CD14-positive monocyte (primary cell): ENCODE data around the gene QTRT2. TPM values are rescaled to one million over a fixed set of nuclear protein-coding genes. Genes with fewer than 3 reads are reported as not detected.

Source experiments
- DNase-seq, 3 donors: peaks; one replicate each; pipeline ENCODE4 v3.0.0-alpha.2; 2011 to 2022
- H2AFZ ChIP-seq: 2 replicates; pipeline ENCODE4 v1.6.0; 2012; ENCODE audit warnings: mild to moderate bottlenecking, low read depth, low read length, inconsistent platforms; ENCODE audit not compliant: insufficient read depth, poor library complexity, severe bottlenecking
- H3K27ac ChIP-seq, 2 donors: 1 replicate in 1 of 2; 2 replicates in 1 of 2; pipeline ENCODE4 v1.5.1; 2012 to 2013; ENCODE audit warnings: low read length in 2 of 2, control low read depth in 1 of 2, inconsistent platforms in 1 of 2, low read depth in 1 of 2, mild to moderate bottlenecking in 1 of 2
- H3K27me3 ChIP-seq, 2 donors: one replicate each; pipeline versions ENCODE4 v1.6.0 to v1.6.1; 2011 to 2013; ENCODE audit warnings: low read length in 2 of 2; ENCODE audit not compliant: control insufficient read depth in 2 of 2, insufficient read depth in 2 of 2
- H3K36me3 ChIP-seq, 2 donors: replicated peaks in 1 of 2; 1 replicate in 1 of 2; 2 replicates in 1 of 2; pipeline versions ENCODE4 v1.5.1 to v1.6.1; 2012 to 2013; ENCODE audit warnings: low read length in 2 of 2, control low read depth in 1 of 2, inconsistent platforms in 1 of 2, mild to moderate bottlenecking in 1 of 2; ENCODE audit not compliant: insufficient read depth in 2 of 2, control insufficient read depth in 1 of 2
- H3K4me1 ChIP-seq, 2 donors: 1 replicate in 1 of 2; 2 replicates in 1 of 2; pipeline versions ENCODE4 v1.5.1 to v1.6.1; 2012 to 2013; ENCODE audit warnings: low read length in 2 of 2, control low read depth in 1 of 2, inconsistent platforms in 1 of 2, mild to moderate bottlenecking in 1 of 2, moderate library complexity in 1 of 2; ENCODE audit not compliant: insufficient read depth in 2 of 2, control insufficient read depth in 1 of 2
- H3K4me2 ChIP-seq: replicated peaks from 2 replicates; pipeline ENCODE3; 2012; ENCODE audit warnings: low read length, moderate library complexity, mild to moderate bottlenecking; ENCODE audit not compliant: poor library complexity, severe bottlenecking; ENCODE audit errors: extremely low read depth
- H3K4me3 ChIP-seq, 3 experiments: fragments of 200-600 bp in 1 of 3; sonication (generic) in 1 of 3; replicated peaks in 1 of 3; 1 replicate in 2 of 3; 2 replicates in 1 of 3; pipeline ENCODE4 v1.5.1; 2011 to 2013; ENCODE audit warnings: low read length in 3 of 3, mild to moderate bottlenecking in 3 of 3, control low read depth in 2 of 3, low read depth in 2 of 3, inconsistent platforms in 1 of 3, moderate library complexity in 1 of 3
- H3K79me2 ChIP-seq: 2 replicates; pipeline ENCODE4 v1.6.0; 2012; ENCODE audit warnings: mild to moderate bottlenecking, control low read depth, inconsistent platforms, low read length, moderate library complexity; ENCODE audit not compliant: insufficient read depth
- H3K9ac ChIP-seq: 2 replicates; pipeline ENCODE4 v1.6.0; 2017; ENCODE audit warnings: low read length, mild to moderate bottlenecking; ENCODE audit not compliant: insufficient read depth, poor library complexity, severe bottlenecking
- H3K9me3 ChIP-seq, 2 donors: replicated peaks in 1 of 2; 1 replicate in 1 of 2; 2 replicates in 1 of 2; pipeline versions ENCODE4 v1.5.1 to v1.6.1; 2012 to 2013; ENCODE audit warnings: low read length in 2 of 2, control low read depth in 1 of 2; ENCODE audit not compliant: control insufficient read depth in 1 of 2, insufficient read depth in 1 of 2
- H4K20me1 ChIP-seq: 2 replicates; pipeline ENCODE4 v1.6.0; 2012; ENCODE audit warnings: mild to moderate bottlenecking, low read length, control low read depth, moderate library complexity; ENCODE audit not compliant: insufficient read depth
- H3K27ac Mint-ChIP-seq, 7 donors: one replicate each; pipeline ENCODE4 v1.8.0; 2020; ENCODE audit warnings: mild to moderate bottlenecking in 7 of 7, mixed read lengths in 7 of 7, moderate library complexity in 6 of 7, inconsistent platforms in 2 of 7
- H3K27me3 Mint-ChIP-seq, 3 donors: one replicate each; pipeline ENCODE4 v1.8.0; 2021 to 2022; ENCODE audit warnings: low read depth in 3 of 3, mild to moderate bottlenecking in 3 of 3, mixed read lengths in 3 of 3, moderate library complexity in 3 of 3, inconsistent platforms in 1 of 3
- H3K36me3 Mint-ChIP-seq, 2 donors: one replicate each; pipeline ENCODE4 v1.8.0; 2020; ENCODE audit warnings: mixed read lengths in 2 of 2, inconsistent platforms in 1 of 2, mild to moderate bottlenecking in 1 of 2
- H3K4me1 Mint-ChIP-seq: one replicate; pipeline ENCODE4 v1.8.0; 2020; ENCODE audit warnings: mild to moderate bottlenecking, mixed read lengths
- H3K4me3 Mint-ChIP-seq, 2 donors: one replicate each; pipeline ENCODE4 v1.8.0; 2020; ENCODE audit warnings: mild to moderate bottlenecking in 2 of 2, mixed read lengths in 2 of 2, moderate library complexity in 1 of 2
- H3K9me3 Mint-ChIP-seq, 7 donors: one replicate each; pipeline ENCODE4 v1.8.0; 2020 to 2022; ENCODE audit warnings: mixed read lengths in 7 of 7, mild to moderate bottlenecking in 6 of 7, moderate library complexity in 6 of 7, inconsistent platforms in 2 of 7
- WGBS: methylation state at CpG from one replicate; pipeline ENCODE4 v1.1.5; 2013; ENCODE audit warnings: missing lambda C conversion rate; ENCODE audit not compliant: insufficient coverage; 5-methylcytosine and 5-hydroxymethylcytosine counted together
- intact Hi-C, 2 donors: fragments of 100-400 bp; cut with micrococcal nuclease; formaldehyde crosslinking; loops; one replicate each; pipeline versions ENCODE4 v1.15.0 to v1.15.1; 2023
- polyA plus RNA-seq, 3 donors: library from polyadenylated mRNA; depleted of rRNA in 1 of 3; unstranded in 2 of 3; stranded (reverse) in 1 of 3; fragments of 300-500 nt in 2 of 3; fragments of >200 nt in 1 of 3; fragmentation: Illumina TruSeq in 2 of 3; gene quantifications; 1 replicate in 2 of 3; 2 replicates in 1 of 3; pipeline ENCODE4 v1.2.3, GENCODE V29; 2012 to 2021
- TF ChIP-seq, protein P1 (sequence below): fragments of 200-600 bp; IDR thresholded peaks from one replicate; pipeline ENCODE4 v1.8.0; 2022; ENCODE audit warnings: antibody characterized with exemption, mild to moderate bottlenecking

The QTRT2 gene
- polyA plus RNA-seq, 3 donors = 14.5 to 16.7 (median 15.9) TPM

DNA sequence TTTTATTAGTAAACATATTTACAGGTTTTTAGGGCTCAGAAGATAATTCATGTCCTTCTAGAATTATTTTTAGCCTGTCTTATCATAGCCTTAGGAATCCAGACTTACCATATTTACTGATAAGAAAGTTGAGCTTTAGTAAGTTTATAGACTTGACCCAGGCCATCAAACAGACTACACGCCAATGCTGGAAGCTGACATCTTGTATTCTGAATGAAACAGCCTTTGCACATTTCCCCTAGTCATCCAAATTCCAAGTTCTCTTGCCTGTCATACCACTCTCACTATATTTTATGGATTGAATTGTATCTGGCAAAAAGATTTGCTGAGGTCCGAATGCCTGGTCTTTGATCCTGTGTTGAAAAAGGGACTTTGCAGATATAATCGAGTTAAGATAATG lies 63.7 kb downstream of the QTRT2 start:
- Histone ChIP-seq H3K9me3 (no peaks in the 10 kb centered on the region), H4K20me1 (no peaks in the 10 kb centered on the region), H2AFZ (no peak overlapping the region), H3K4me2 (no peak overlapping the region), H3K9ac (no peak overlapping the region), H3K79me2 (no peaks in the 10 kb centered on the region), H3K4me1 (no peaks in the 10 kb centered on the region), H3K27ac (no peak overlapping the region), H3K4me3 (no peak overlapping the region), H3K27me3 (no peaks in the 10 kb centered on the region), H3K36me3 (no peaks in the 10 kb centered on the region)
- Mint-ChIP-seq H3K27ac (no peak overlapping the region), H3K4me3 (no peak overlapping the region), H3K4me1 (no peaks in the 10 kb centered on the region), H3K36me3 (no peaks in the 10 kb centered on the region), H3K27me3 (no peaks in the 10 kb centered on the region), H3K9me3 (no peaks in the 10 kb centered on the region)
- TF ChIP-seq, protein P1, sequence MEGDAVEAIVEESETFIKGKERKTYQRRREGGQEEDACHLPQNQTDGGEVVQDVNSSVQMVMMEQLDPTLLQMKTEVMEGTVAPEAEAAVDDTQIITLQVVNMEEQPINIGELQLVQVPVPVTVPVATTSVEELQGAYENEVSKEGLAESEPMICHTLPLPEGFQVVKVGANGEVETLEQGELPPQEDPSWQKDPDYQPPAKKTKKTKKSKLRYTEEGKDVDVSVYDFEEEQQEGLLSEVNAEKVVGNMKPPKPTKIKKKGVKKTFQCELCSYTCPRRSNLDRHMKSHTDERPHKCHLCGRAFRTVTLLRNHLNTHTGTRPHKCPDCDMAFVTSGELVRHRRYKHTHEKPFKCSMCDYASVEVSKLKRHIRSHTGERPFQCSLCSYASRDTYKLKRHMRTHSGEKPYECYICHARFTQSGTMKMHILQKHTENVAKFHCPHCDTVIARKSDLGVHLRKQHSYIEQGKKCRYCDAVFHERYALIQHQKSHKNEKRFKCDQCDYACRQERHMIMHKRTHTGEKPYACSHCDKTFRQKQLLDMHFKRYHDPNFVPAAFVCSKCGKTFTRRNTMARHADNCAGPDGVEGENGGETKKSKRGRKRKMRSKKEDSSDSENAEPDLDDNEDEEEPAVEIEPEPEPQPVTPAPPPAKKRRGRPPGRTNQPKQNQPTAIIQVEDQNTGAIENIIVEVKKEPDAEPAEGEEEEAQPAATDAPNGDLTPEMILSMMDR = no peak
- WGBS = 100% methylated on average over 2 of the region's 3 CpGs
- intact Hi-C loops = no loop called here
- no peak for DNase-seq

DNA sequence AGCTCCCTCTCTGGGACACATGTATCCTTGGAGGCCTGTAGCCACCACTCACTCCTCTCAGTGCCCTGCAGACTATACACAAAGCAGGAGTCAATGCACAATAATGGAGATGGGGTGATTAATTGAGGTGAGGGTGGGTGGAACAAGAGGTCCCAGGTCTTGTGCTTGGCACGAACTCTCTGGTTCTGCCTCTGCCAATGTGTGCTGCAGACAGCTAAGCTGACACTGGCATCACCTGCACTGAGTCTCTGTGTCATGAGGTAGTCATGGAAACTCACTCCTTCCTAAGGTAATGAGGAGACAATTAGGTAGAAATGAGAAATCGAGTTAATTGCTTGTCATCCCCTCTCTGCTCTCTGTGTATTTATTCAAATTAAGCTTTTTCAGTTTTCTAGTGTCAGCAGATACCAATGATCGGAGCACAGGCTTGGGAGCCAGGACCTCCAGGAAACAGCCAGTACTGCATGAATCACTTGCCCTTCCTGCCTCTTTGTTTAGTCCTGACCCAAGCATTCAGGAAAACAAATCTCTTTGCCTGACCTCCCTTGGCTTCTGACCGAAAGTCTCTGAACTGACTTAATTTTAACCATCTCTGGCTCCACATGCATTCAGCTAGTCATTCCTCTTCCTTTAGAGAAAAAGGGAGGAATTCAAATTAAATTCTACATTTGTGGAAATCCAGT lies 65.6 kb downstream of the QTRT2 start:
- Histone ChIP-seq H3K9ac (no peak overlapping the region), H3K79me2 (no peaks in the 10 kb centered on the region), H3K4me2 (no peak overlapping the region), H3K9me3 (no peaks in the 10 kb centered on the region), H4K20me1 (no peaks in the 10 kb centered on the region), H3K27ac (no peak overlapping the region), H3K4me1 (no peaks in the 10 kb centered on the region), H3K4me3 (no peak overlapping the region), H3K36me3 (no peaks in the 10 kb centered on the region), H3K27me3 (no peaks in the 10 kb centered on the region), H2AFZ (no peak overlapping the region)
- no peak overlapping the region for H3K27ac Mint-ChIP-seq
- H3K4me3 Mint-ChIP-seq = no peak overlapping the region
- intact Hi-C loops = no loop called here
- no peaks in the 10 kb centered on the region for H3K36me3 Mint-ChIP-seq
- no peaks in the 10 kb centered on the region for H3K9me3 Mint-ChIP-seq
- no peaks in the 10 kb centered on the region for H3K27me3 Mint-ChIP-seq
- DNase-seq = no peak
- no CpG with 5 or more reads among the region's 4 CpGs for WGBS
- TF ChIP-seq, protein P1 = no peak
- H3K4me1 Mint-ChIP-seq = no peaks in the 10 kb centered on the region
